ENCODE measurements around the gene LRRC10B.

Gene LRRC10B

DNA sequence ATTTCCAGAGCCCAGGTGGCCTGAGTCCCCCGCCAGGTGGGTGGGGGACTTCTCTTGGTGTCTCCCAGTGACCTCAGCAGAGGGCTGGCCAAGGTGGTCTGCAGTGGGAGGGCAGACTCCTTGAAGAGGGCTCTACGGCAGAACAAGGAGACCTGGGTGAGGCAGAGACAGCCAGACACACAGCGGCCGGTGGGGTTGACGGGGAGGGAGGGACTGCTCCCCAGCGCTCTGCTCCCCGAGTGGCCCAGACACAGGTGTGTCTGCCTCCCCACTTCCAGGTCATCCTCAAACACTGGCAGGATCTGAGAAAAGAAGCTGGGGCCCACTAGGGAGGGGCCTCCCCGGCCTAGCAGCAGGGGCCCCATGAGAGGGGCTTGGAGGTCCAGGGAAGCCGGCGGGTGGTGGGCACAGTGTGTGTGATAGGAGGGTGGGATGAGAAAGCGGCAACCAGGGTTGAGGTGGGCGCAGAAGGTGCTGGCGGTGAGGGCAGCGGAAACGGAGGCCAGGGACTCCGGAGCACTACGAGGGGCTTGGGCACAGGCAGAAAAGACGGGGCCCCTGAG is 42.2 kb downstream of the LRRC10B start:
- H3K4me3 ChIP-seq (ENCODE audit: low read depth, low read length): no peak overlapping the region
- no peak for TF ChIP-seq CTCF (IDR thresholded peaks at IDR 0.05; ENCODE audit: low read depth, low read length)
- in situ Hi-C loops (cut with HindIII; ENCODE audit: low sequenced_read_pairs): no loop called here
- DNase-seq (ENCODE audit: low read depth, low spot score): no peak

DNA sequence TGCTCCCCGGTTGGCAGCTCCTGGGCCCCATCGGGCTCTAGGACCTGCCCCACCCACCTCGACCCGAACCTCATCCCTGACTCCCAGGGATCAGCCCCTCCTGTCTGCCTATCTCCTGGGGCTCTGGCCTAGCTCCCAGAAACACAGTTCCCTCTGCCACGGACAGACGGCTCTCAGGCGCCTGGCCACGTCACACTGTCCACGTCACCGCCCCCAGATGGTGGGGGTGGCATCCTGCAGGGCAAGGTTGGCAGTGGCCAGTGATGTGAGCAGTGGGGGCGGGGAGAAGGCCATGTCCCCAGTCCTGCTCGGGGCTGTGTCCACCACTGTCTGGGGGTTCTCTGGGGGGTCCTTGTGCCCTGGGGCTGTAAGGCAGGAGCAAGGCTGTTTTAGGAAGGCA is 43.1 kb downstream of the LRRC10B start:
- DNase-seq (ENCODE audit: low read depth, low spot score): no peak

GRCh38 chr11:61552108-61552635 is 43.6 kb downstream of the LRRC10B start:
- no peak for TF ChIP-seq CTCF (IDR thresholded peaks at IDR 0.05; ENCODE audit: low read depth, low read length)
- in situ Hi-C loops (cut with HindIII; ENCODE audit: low sequenced_read_pairs): no loop called here

More for the DNA sequence above, 43.1 kb downstream of the LRRC10B start:
- TF ChIP-seq CTCF (IDR thresholded peaks at IDR 0.05; ENCODE audit: low read depth, low read length): no peak
- in situ Hi-C loops (cut with HindIII; ENCODE audit: low sequenced_read_pairs): no loop called here
- H3K4me3 ChIP-seq (ENCODE audit: low read depth, low read length): no peak overlapping the region

DNA sequence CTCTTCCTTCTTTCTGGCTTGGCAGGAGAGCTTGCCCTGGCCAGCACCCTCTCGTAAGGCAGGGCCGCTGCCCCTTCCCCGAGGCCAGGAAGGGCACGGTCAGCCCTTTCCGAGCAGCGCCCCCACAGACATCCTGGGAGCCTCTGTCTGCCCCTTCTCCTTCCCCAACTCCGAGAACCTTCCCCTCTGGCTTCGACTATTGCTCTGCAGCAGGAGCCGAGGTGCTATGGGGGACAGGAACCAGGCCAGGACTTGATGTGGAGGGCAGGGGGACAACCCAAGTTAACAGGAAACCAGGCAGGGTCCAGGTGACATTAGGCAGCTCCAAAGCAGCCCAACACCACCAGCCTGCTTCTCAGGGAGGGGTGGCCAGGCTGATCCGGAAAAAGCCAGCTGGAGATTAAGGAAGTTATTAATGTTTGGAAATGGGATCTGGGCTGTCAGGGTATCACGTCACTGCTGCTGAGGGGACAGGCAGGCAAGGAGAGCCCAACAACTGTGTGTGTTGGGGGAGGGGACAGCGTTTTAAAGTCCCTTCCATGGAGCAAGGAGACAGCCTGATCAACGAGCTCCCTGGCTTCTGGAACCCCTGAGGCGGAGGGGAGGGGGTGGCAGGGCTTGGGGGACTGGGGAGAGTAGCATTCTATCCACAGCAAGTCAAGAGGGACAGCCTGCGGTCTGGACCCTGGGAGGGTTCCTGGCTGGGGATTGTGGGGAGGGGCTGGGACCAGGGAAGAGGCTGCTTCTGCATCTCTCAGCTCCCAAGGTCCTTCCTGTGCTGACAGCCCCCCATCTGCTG is 45.0 kb downstream of the LRRC10B start:
- DNase-seq (ENCODE audit: low read depth, low spot score): no peak
- no peak overlapping the region for H3K4me3 ChIP-seq (ENCODE audit: low read depth, low read length)
- in situ Hi-C loops (cut with HindIII; ENCODE audit: low sequenced_read_pairs): no loop called here
- TF ChIP-seq CTCF (IDR thresholded peaks at IDR 0.05; ENCODE audit: low read depth, low read length): no peak

More at GRCh38 chr11:61552108-61552635, 43.6 kb downstream of the LRRC10B start:
- no peak overlapping the region for H3K4me3 ChIP-seq (ENCODE audit: low read depth, low read length)
- no peak for DNase-seq (ENCODE audit: low read depth, low spot score)

DNA sequence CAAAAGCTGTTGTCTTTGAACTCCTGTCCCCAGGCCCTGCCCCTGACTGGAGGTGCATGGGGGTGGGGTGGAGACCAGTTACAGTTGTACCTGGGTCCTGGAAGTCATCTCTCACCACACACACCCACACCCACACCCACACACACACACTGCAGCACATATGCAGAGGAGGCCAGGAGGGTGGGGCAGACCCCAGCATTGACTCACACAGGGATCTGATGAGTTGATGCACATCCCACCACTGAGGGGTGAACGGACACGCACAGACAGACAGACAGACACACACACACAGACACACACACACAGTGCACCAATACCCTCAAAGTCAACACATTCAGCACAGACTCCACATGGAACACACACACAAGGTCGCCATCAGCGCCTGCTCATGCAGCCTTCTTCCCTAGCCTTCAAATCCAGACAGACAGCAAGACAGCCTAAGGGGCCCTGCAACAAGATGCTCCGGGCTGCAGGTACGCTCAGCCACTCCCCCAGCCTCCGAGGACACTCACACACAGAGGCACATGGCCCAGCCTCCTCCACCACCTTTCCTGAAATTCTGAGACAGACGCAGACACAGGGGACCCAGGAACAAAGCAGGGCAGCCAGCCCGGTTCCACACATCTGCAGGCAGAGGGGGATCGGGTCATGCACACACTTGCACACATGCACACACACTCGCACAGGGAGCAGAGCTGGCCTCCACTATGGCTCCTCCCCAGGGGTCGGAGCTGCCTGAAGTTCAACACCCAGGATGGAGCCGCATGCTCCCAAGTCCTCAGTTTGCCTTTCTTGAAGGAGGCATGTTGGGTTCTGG is 45.8 kb downstream of the LRRC10B start:
- in situ Hi-C loops (cut with HindIII; ENCODE audit: low sequenced_read_pairs): no loop called here
- no peak for DNase-seq (ENCODE audit: low read depth, low spot score)
- TF ChIP-seq CTCF (IDR thresholded peaks at IDR 0.05; ENCODE audit: low read depth, low read length): no peak
- H3K4me3 ChIP-seq (ENCODE audit: low read depth, low read length): no peak overlapping the region
